MM.1S (cell line): ENCODE data around the gene VSX1.

ENCODE experiments used
- DNase-seq: peaks from one replicate; pipeline ENCODE4 v3.0.0-alpha.2; 2015
- H2AFZ ChIP-seq: fragments of 300-600 bp; sonication (generic); 2 replicates; pipeline ENCODE4 v1.6.0; 2016; ENCODE audit warnings: antibody characterized with exemption, low read length
- H3F3A ChIP-seq: fragments of 300-600 bp; sonication (generic); 2 replicates; pipeline ENCODE4 v1.6.1; 2016; ENCODE audit warnings: mild to moderate bottlenecking, antibody characterized with exemption, low read length, moderate library complexity, mixed read lengths; ENCODE audit not compliant: insufficient read depth
- H3K27ac ChIP-seq: fragments of 300-600 bp; sonication (generic); 2 replicates; pipeline ENCODE4 v1.5.1; 2016; ENCODE audit warnings: mild to moderate bottlenecking, low read length
- H3K27me3 ChIP-seq: fragments of 300-600 bp; sonication (generic); replicated peaks from 2 replicates; pipeline ENCODE4 v1.6.0; 2016; ENCODE audit warnings: low read length; ENCODE audit not compliant: insufficient read depth
- H3K36me3 ChIP-seq: fragments of 300-600 bp; sonication (generic); replicated peaks from 2 replicates; pipeline ENCODE4 v1.6.1; 2016; ENCODE audit warnings: mild to moderate bottlenecking, low read length, mixed read lengths; ENCODE audit not compliant: insufficient read depth
- H3K4me1 ChIP-seq: fragments of 300-600 bp; sonication (generic); 2 replicates; pipeline ENCODE4 v1.6.1; 2016; ENCODE audit warnings: low read length, mixed read lengths
- H3K4me2 ChIP-seq: fragments of 300-600 bp; sonication (generic); 2 replicates; pipeline ENCODE4 v1.6.0; 2016; ENCODE audit warnings: low read depth, low read length
- H3K4me3 ChIP-seq: fragments of 300-600 bp; sonication (generic); 2 replicates; pipeline ENCODE4 v1.5.1; 2016; ENCODE audit warnings: low read length, mixed read lengths
- H3K79me2 ChIP-seq: fragments of 300-600 bp; sonication (generic); 2 replicates; pipeline ENCODE4 v1.6.1; 2016; ENCODE audit warnings: mixed run types, low read length, mixed read lengths
- H3K9ac ChIP-seq: fragments of 300-600 bp; sonication (generic); 2 replicates; pipeline ENCODE4 v1.6.1; 2016; ENCODE audit warnings: low read length, mixed read lengths
- H3K9me2 ChIP-seq: fragments of 300-600 bp; sonication (generic); replicated peaks from 2 replicates; pipeline ENCODE4 v1.6.1; 2016; ENCODE audit warnings: mild to moderate bottlenecking, low read length, mixed read lengths; ENCODE audit not compliant: insufficient read depth
- H3K9me3 ChIP-seq: fragments of 300-600 bp; sonication (generic); replicated peaks from 2 replicates; pipeline ENCODE4 v1.6.1; 2016; ENCODE audit warnings: mild to moderate bottlenecking, low read length, mixed read lengths; ENCODE audit not compliant: insufficient read depth
- H4K20me1 ChIP-seq: fragments of 300-600 bp; sonication (generic); 2 replicates; pipeline ENCODE4 v1.6.1; 2016; ENCODE audit warnings: mild to moderate bottlenecking, low read length, moderate library complexity, mixed read lengths; ENCODE audit not compliant: insufficient read depth
- EZH2 ChIP-seq: fragments of 300-600 bp; sonication (generic); optimal IDR thresholded peaks from 2 replicates; pipeline ENCODE3; 2017; ENCODE audit warnings: low read depth, mild to moderate bottlenecking, antibody characterized with exemption, low read length, mixed read lengths
- EZH2phosphoT487 ChIP-seq: fragments of 300-600 bp; sonication (generic); IDR thresholded peaks from 2 replicates; pipeline ENCODE4 v1.6.1; 2018; ENCODE audit warnings: antibody characterized with exemption, low read length
- TF ChIP-seq, protein P1 (sequence below): fragments of 300-600 bp; sonication (generic); IDR thresholded peaks from 2 replicates; pipeline ENCODE4 v1.5.1; 2016; ENCODE audit warnings: antibody characterized with exemption, low read length, mixed read lengths

VSX1 gene

GRCh38 chr20:25067102-25067987 lies 14.6 kb downstream of the VSX1 start:
- no peaks in the 10 kb centered on the region for H3K79me2 ChIP-seq
- H3K27ac ChIP-seq = no peak overlapping the region
- peaks cover 22% of the 10 kb centered on the region for H3K4me1 ChIP-seq
- H3K9ac ChIP-seq = no peak overlapping the region
- no peak overlapping the region for H3K4me2 ChIP-seq
- no peak overlapping the region for H2AFZ ChIP-seq
- TF ChIP-seq, protein P1, sequence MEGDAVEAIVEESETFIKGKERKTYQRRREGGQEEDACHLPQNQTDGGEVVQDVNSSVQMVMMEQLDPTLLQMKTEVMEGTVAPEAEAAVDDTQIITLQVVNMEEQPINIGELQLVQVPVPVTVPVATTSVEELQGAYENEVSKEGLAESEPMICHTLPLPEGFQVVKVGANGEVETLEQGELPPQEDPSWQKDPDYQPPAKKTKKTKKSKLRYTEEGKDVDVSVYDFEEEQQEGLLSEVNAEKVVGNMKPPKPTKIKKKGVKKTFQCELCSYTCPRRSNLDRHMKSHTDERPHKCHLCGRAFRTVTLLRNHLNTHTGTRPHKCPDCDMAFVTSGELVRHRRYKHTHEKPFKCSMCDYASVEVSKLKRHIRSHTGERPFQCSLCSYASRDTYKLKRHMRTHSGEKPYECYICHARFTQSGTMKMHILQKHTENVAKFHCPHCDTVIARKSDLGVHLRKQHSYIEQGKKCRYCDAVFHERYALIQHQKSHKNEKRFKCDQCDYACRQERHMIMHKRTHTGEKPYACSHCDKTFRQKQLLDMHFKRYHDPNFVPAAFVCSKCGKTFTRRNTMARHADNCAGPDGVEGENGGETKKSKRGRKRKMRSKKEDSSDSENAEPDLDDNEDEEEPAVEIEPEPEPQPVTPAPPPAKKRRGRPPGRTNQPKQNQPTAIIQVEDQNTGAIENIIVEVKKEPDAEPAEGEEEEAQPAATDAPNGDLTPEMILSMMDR = no peak
- TF ChIP-seq EZH2 = no peak
- no peaks in the 10 kb centered on the region for H3K36me3 ChIP-seq
- no peaks in the 10 kb centered on the region for H3K27me3 ChIP-seq
- H4K20me1 ChIP-seq = no peaks in the 10 kb centered on the region
- H3K9me2 ChIP-seq = no peaks in the 10 kb centered on the region
- H3F3A ChIP-seq = peaks cover 4% of the 10 kb centered on the region; the same call in 1 of the 2 replicates
- no peak overlapping the region for H3K4me3 ChIP-seq
- no peak for DNase-seq
- H3K9me3 ChIP-seq = no peaks in the 10 kb centered on the region

- H3K4me2 ChIP-seq = no peak overlapping the region
- no peaks in the 10 kb centered on the region for H3K36me3 ChIP-seq
- no peaks in the 10 kb centered on the region for H3K9me2 ChIP-seq
- H3K4me1 ChIP-seq = peaks cover 22% of the 10 kb centered on the region
- no peak for DNase-seq
- H3K9ac ChIP-seq = no peak overlapping the region
- no peak overlapping the region for H3K4me3 ChIP-seq
- no peak overlapping the region for H2AFZ ChIP-seq
- no peaks in the 10 kb centered on the region for H3K27me3 ChIP-seq
- peaks cover 4% of the 10 kb centered on the region; the same call in 1 of the 2 replicates for H3F3A ChIP-seq
- no peaks in the 10 kb centered on the region for H3K9me3 ChIP-seq
- H3K27ac ChIP-seq = no peak overlapping the region
- H4K20me1 ChIP-seq = no peaks in the 10 kb centered on the region
- H3K79me2 ChIP-seq = no peaks in the 10 kb centered on the region
- TF ChIP-seq EZH2phosphoT487 = no peak
- no peak for TF ChIP-seq EZH2
- TF ChIP-seq, protein P1 = no peak
Observed at GRCh38 chr20:25066386-25066785, 15.6 kb downstream of the VSX1 start.

GRCh38 chr20:25065625-25066338 lies 16.2 kb downstream of the VSX1 start:
- Histone ChIP-seq H3K36me3 (no peaks in the 10 kb centered on the region), H3K27ac (no peak overlapping the region), H2AFZ (peak overlapping the region; percentile 40; the same call in 1 of the 2 replicates), H3K9me3 (no peaks in the 10 kb centered on the region), H3F3A (peaks cover 4% of the 10 kb centered on the region; the same call in 1 of the 2 replicates), H3K79me2 (no peaks in the 10 kb centered on the region), H3K4me3 (no peak overlapping the region), H3K27me3 (no peaks in the 10 kb centered on the region), H4K20me1 (no peaks in the 10 kb centered on the region), H3K4me2 (peak overlapping the region; percentile 48), H3K9ac (no peak overlapping the region), H3K9me2 (no peaks in the 10 kb centered on the region), H3K4me1 (peaks cover 24% of the 10 kb centered on the region)
- TF ChIP-seq, protein P1 = peak; percentile 84
- TF ChIP-seq EZH2 (no peak), EZH2phosphoT487 (no peak)
- peak; percentile 60 for DNase-seq
